Subcutaneous abdominal adipose tissue (tissue), 5 donors: Measurements from ENCODE around the gene SPOP.

Source experiments
- H3K27ac ChIP-seq: one replicate; pipeline ENCODE4 v1.7.0; 2013; ENCODE audit warnings: low read depth, mild to moderate bottlenecking, inconsistent platforms, low read length, moderate library complexity
- H3K27me3 ChIP-seq, 5 donors: one replicate each; pipeline ENCODE4 v1.7.0; 2013; ENCODE audit warnings: low read length in 5 of 5, inconsistent platforms in 1 of 5; ENCODE audit not compliant: control insufficient read depth in 5 of 5, insufficient read depth in 4 of 5
- H3K36me3 ChIP-seq, 5 donors: one replicate each; pipeline ENCODE4 v1.7.0; 2013; ENCODE audit warnings: low read length in 5 of 5; ENCODE audit not compliant: control insufficient read depth in 5 of 5, insufficient read depth in 5 of 5
- H3K4me1 ChIP-seq, 5 donors: one replicate each; pipeline ENCODE4 v1.7.0; 2013; ENCODE audit warnings: low read length in 5 of 5, mild to moderate bottlenecking in 3 of 5, moderate library complexity in 1 of 5; ENCODE audit not compliant: control insufficient read depth in 5 of 5, insufficient read depth in 5 of 5
- H3K4me3 ChIP-seq, 5 donors: one replicate each; pipeline ENCODE4 v1.7.0; 2013; ENCODE audit warnings: low read length in 5 of 5, low read depth in 1 of 5
- H3K9ac ChIP-seq, 5 donors: one replicate each; pipeline ENCODE4 v1.7.0; 2013; ENCODE audit warnings: low read length in 5 of 5, mild to moderate bottlenecking in 4 of 5, moderate library complexity in 3 of 5
- H3K9me3 ChIP-seq, 5 donors: one replicate each; pipeline ENCODE4 v1.7.0; 2013; ENCODE audit warnings: low read length in 5 of 5; ENCODE audit not compliant: control insufficient read depth in 5 of 5
- donor health status: healthy.
- donor health status: healthy.
- donor health status: healthy.
- donor health status: healthy.
- donor health status: healthy.

Gene SPOP

GRCh38 chr17:49715216-49715615 lies 37.3 kb upstream of the SPOP start:
- Histone ChIP-seq H3K36me3 (peaks cover 0 to 68% (median 50%) of the 10 kb centered on the region in 5 donors), H3K9ac (peak overlapping the region in 2 of 5 donors; percentile 29 to 48)

GRCh38 chr17:49708515-49709183 lies 30.8 kb upstream of the SPOP start:
- Histone ChIP-seq H3K4me1 (peaks cover 6 to 29% (median 26%) of the 10 kb centered on the region in 5 donors), H3K4me3 (peak overlapping the region; percentile 78 to 92 (median 90)), H3K36me3 (peaks cover 11 to 39% (median 27%) of the 10 kb centered on the region in 5 donors), H3K9ac (peak overlapping the region in 4 of 5 donors; percentile 63 to 96 (median 80)), H3K27me3 (no peaks in the 10 kb centered on the region), H3K27ac (peak overlapping the region; percentile 92), H3K9me3 (no peaks in the 10 kb centered on the region)

More at GRCh38 chr17:49715216-49715615, 37.3 kb upstream of the SPOP start:
- Histone ChIP-seq H3K4me1 (peaks cover 0 to 2% (median 0%) of the 10 kb centered on the region in 5 donors), H3K4me3 (no peak overlapping the region), H3K27ac (no peak overlapping the region), H3K27me3 (no peaks in the 10 kb centered on the region), H3K9me3 (no peaks in the 10 kb centered on the region)

GRCh38 chr17:49707608-49708514 lies 30.0 kb upstream of the SPOP start, which contains the start of gene SLC35B1:
SLC35B1 (minus strand) TSS chr17:49707964; CDS start chr17:49707833, 131 bp downstream.
- Histone ChIP-seq H3K9ac (peak within 1 kb of the TSS; percentile 89 to 96 (median 91)), H3K4me3 (peak within 1 kb of the TSS; percentile 86 to 92 (median 90)), H3K27ac (peak within 1 kb of the TSS; percentile 92), H3K9me3 (no peaks in the 10 kb centered on the region), H3K27me3 (no peaks in the 10 kb centered on the region), H3K36me3 (peaks cover 11 to 41% (median 35%) of the 10 kb centered on the region in 5 donors), H3K4me1 (peaks cover 6 to 29% (median 26%) of the 10 kb centered on the region in 5 donors)

GRCh38 chr17:49707246-49707607 lies 29.3 kb upstream of the SPOP start:
- peak overlapping the region; percentile 86 to 92 (median 90) for H3K4me3 ChIP-seq
- H3K36me3 ChIP-seq = peaks cover 11 to 47% (median 40%) of the 10 kb centered on the region in 5 donors
- no peaks in the 10 kb centered on the region for H3K9me3 ChIP-seq
- peak overlapping the region; percentile 89 to 96 (median 91) for H3K9ac ChIP-seq
- no peaks in the 10 kb centered on the region for H3K27me3 ChIP-seq
- peaks cover 6 to 29% (median 26%) of the 10 kb centered on the region in 5 donors for H3K4me1 ChIP-seq
- H3K27ac ChIP-seq = peak overlapping the region; percentile 92

- H3K27ac ChIP-seq = no peak overlapping the region
- no peaks in the 10 kb centered on the region for H3K9me3 ChIP-seq
- H3K36me3 ChIP-seq = peaks cover 17 to 59% (median 55%) of the 10 kb centered on the region in 5 donors
- peaks cover 6 to 29% (median 26%) of the 10 kb centered on the region in 5 donors for H3K4me1 ChIP-seq
- no peak overlapping the region for H3K4me3 ChIP-seq
- no peaks in the 10 kb centered on the region for H3K27me3 ChIP-seq
- no peak overlapping the region for H3K9ac ChIP-seq
These were observed 27.4 kb upstream of the SPOP start for GRCh38 chr17:49705254-49705653.

- peaks cover 17 to 66% (median 63%) of the 10 kb centered on the region in 5 donors for H3K36me3 ChIP-seq
- H3K4me1 ChIP-seq = peaks cover 6 to 25% (median 18%) of the 10 kb centered on the region in 5 donors
- no peaks in the 10 kb centered on the region for H3K27me3 ChIP-seq
- H3K9ac ChIP-seq = no peak overlapping the region
- H3K4me3 ChIP-seq = no peak overlapping the region
- no peak overlapping the region for H3K27ac ChIP-seq
- no peaks in the 10 kb centered on the region for H3K9me3 ChIP-seq
These were observed 25.8 kb upstream of the SPOP start for GRCh38 chr17:49703557-49704277.

- no peak overlapping the region for H3K9ac ChIP-seq
- no peaks in the 10 kb centered on the region for H3K27me3 ChIP-seq
- peaks cover 0 to 4% (median 0%) of the 10 kb centered on the region in 5 donors for H3K4me1 ChIP-seq
- no peak overlapping the region for H3K27ac ChIP-seq
- H3K36me3 ChIP-seq = peaks cover 17 to 64% (median 63%) of the 10 kb centered on the region in 5 donors
- H3K9me3 ChIP-seq = no peaks in the 10 kb centered on the region
- H3K4me3 ChIP-seq = no peak overlapping the region
These were observed 23.1 kb upstream of the SPOP start for GRCh38 chr17:49700960-49701359.

GRCh38 chr17:49699966-49700575 lies 22.2 kb upstream of the SPOP start:
- Histone ChIP-seq H3K27me3 (no peaks in the 10 kb centered on the region), H3K4me1 (peaks cover 1 to 7% (median 3%) of the 10 kb centered on the region in 5 donors), H3K27ac (no peak overlapping the region), H3K36me3 (peaks cover 12 to 55% (median 55%) of the 10 kb centered on the region in 5 donors), H3K9ac (no peak overlapping the region), H3K9me3 (no peaks in the 10 kb centered on the region), H3K4me3 (no peak overlapping the region)

- Histone ChIP-seq H3K27ac (no peak overlapping the region), H3K27me3 (no peaks in the 10 kb centered on the region), H3K4me1 (peaks cover 1 to 6% (median 6%) of the 10 kb centered on the region in 5 donors), H3K9ac (no peak overlapping the region), H3K9me3 (no peaks in the 10 kb centered on the region), H3K36me3 (peaks cover 6 to 35% (median 35%) of the 10 kb centered on the region in 5 donors), H3K4me3 (no peak overlapping the region)
These were observed 20.1 kb upstream of the SPOP start for GRCh38 chr17:49698005-49698404.
